SU-DHL-6 (cell line): ENCODE measurements around the gene YKT6.
"Not testable (repeated sequence)": the region's sequence is repeated elsewhere in the genome, so short reads cannot be mapped to it uniquely, and the experiment has no call there.

Source experiments
- H2AFZ ChIP-seq: fragments of 200-600 bp; sonication (generic); 2 replicates; pipeline ENCODE4 v1.6.1; 2014; ENCODE audit warnings: low read depth, mild to moderate bottlenecking, moderate library complexity, mixed read lengths, antibody characterized with exemption, low read length; ENCODE audit not compliant: severe bottlenecking
- H3F3A ChIP-seq: fragments of 200-600 bp; shearing (Covaris generic); 2 replicates; pipeline ENCODE4 v1.6.0; 2016; ENCODE audit warnings: antibody characterized with exemption, mild to moderate bottlenecking; ENCODE audit not compliant: insufficient read depth
- H3K27ac ChIP-seq: fragments of 200-600 bp; sonication (generic); 2 replicates; pipeline ENCODE4 v1.5.1; 2016; ENCODE audit warnings: low read depth, mild to moderate bottlenecking, low read length, moderate library complexity, mixed read lengths
- H3K27me3 ChIP-seq: fragments of 200-600 bp; sonication (generic), shearing (Covaris generic); 2 replicates; pipeline ENCODE4 v1.6.0; 2014; ENCODE audit warnings: mild to moderate bottlenecking, low read length
- H3K36me3 ChIP-seq: fragments of 200-600 bp; sonication (generic); 2 replicates; pipeline ENCODE4 v1.6.1; 2014; ENCODE audit warnings: mild to moderate bottlenecking, low read length, mixed read lengths
- H3K4me2 ChIP-seq: fragments of 300-600, 200-600 bp; shearing (Covaris generic), sonication (generic); 2 replicates; pipeline ENCODE4 v1.6.0; 2014; ENCODE audit warnings: low read length, low read depth, mild to moderate bottlenecking; ENCODE audit not compliant: poor library complexity, severe bottlenecking
- H3K4me3 ChIP-seq: fragments of 200-600 bp; sonication (generic); 2 replicates; pipeline ENCODE4 v1.5.1; 2014; ENCODE audit warnings: antibody characterized with exemption, low read length, mild to moderate bottlenecking, mixed read lengths; ENCODE audit not compliant: insufficient read depth, poor library complexity, severe bottlenecking
- H3K79me2 ChIP-seq: fragments of 200-600 bp; sonication (generic); 2 replicates; pipeline ENCODE4 v1.6.1; 2014; ENCODE audit warnings: mild to moderate bottlenecking, low read length, moderate library complexity; ENCODE audit not compliant: insufficient read depth
- H3K9ac ChIP-seq: fragments of 200-600 bp; sonication (generic); 2 replicates; pipeline ENCODE4 v1.7.0; 2014; ENCODE audit warnings: mild to moderate bottlenecking, low read length
- H3K9me2 ChIP-seq: fragments of 200-600 bp; sonication (generic); replicated peaks from 2 replicates; pipeline ENCODE4 v1.6.1; 2014; ENCODE audit warnings: low read length; ENCODE audit not compliant: insufficient read depth
- H3K9me3 ChIP-seq: fragments of 200-600 bp; sonication (generic); 2 replicates; pipeline ENCODE4 v1.6.1; 2014; ENCODE audit warnings: low read length, mixed read lengths; ENCODE audit not compliant: insufficient read depth
- H4K20me1 ChIP-seq: fragments of 200-600 bp; sonication (generic); 2 replicates; pipeline ENCODE4 v1.6.1; 2014; ENCODE audit warnings: low read depth, mild to moderate bottlenecking, antibody characterized with exemption, low read length, moderate library complexity, mixed read lengths
- EZH2phosphoT487 ChIP-seq: fragments of 200-600 bp; sonication (generic), shearing (Covaris generic); conservative IDR thresholded peaks from 2 replicates; pipeline ENCODE4 v1.6.1; 2018; ENCODE audit warnings: mild to moderate bottlenecking, antibody characterized with exemption, low read length, moderate library complexity, mixed read lengths
- TF ChIP-seq, protein P1 (sequence below): fragments of 200-600 bp; sonication (generic); IDR thresholded peaks from one replicate; pipeline ENCODE4 v1.5.1; 2017; ENCODE audit warnings: antibody characterized with exemption, mild to moderate bottlenecking, low read length, moderate library complexity; ENCODE audit not compliant: insufficient read depth, poor library complexity, severe bottlenecking

Gene YKT6

DNA sequence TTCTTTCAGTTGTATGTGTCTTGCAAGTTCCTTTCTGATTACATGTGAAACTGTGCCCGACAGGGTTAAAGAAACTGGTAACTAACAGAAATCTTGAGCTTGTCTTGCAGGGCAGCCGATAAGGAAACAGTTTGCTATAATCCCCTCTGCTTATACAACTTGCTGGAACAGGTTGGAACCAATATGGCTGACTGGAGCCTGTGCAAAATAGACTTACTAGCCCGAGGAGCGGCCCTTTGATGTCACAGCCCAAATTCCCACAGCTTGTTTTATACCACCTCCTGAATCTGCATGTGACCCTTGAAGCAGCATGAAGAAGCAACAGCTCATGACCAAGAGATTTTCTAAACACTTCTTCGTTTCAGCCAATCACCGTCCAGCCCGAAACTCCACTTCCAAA, 3.3 kb upstream of the YKT6 start:
- no peaks in the 10 kb centered on the region for H3K9me2 ChIP-seq
- H3F3A ChIP-seq: no peaks in the 10 kb centered on the region
- no peak overlapping the region for H2AFZ ChIP-seq
- H3K27me3 ChIP-seq: no peaks in the 10 kb centered on the region
- H3K9me3 ChIP-seq: no peaks in the 10 kb centered on the region
- no peak overlapping the region for H3K4me3 ChIP-seq
- peaks cover 3% of the 10 kb centered on the region; the same call in 1 of the 2 replicates for H4K20me1 ChIP-seq
- no peak overlapping the region for H3K4me2 ChIP-seq
- H3K36me3 ChIP-seq: no peaks in the 10 kb centered on the region
- H3K79me2 ChIP-seq: peaks cover 17% of the 10 kb centered on the region
- no peak overlapping the region for H3K27ac ChIP-seq
- TF ChIP-seq, protein P1, sequence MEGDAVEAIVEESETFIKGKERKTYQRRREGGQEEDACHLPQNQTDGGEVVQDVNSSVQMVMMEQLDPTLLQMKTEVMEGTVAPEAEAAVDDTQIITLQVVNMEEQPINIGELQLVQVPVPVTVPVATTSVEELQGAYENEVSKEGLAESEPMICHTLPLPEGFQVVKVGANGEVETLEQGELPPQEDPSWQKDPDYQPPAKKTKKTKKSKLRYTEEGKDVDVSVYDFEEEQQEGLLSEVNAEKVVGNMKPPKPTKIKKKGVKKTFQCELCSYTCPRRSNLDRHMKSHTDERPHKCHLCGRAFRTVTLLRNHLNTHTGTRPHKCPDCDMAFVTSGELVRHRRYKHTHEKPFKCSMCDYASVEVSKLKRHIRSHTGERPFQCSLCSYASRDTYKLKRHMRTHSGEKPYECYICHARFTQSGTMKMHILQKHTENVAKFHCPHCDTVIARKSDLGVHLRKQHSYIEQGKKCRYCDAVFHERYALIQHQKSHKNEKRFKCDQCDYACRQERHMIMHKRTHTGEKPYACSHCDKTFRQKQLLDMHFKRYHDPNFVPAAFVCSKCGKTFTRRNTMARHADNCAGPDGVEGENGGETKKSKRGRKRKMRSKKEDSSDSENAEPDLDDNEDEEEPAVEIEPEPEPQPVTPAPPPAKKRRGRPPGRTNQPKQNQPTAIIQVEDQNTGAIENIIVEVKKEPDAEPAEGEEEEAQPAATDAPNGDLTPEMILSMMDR: no peak
- TF ChIP-seq EZH2phosphoT487: no peak
- H3K9ac ChIP-seq: no peak overlapping the region

DNA sequence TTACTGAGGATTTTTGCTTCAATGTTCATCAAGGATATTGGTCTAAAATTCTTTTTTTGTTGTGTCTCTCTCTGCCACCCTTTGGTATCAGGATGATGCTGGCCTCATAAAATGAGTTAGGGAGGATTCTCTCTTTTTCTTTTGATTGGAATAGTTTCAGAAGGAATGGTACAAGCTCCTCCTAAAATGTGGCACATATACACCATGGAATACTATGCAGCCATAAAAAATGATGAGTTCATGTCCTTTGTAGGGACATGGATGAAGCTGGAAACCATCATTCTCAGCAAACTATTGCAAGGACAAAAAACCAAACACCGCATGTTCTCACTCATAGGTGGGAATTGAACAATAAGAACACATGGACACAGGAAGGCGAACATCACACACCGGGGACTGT, 615 bp upstream of the YKT6 start:
- not testable (repeated sequence) for H3K27ac ChIP-seq, H3K9ac ChIP-seq, H3F3A ChIP-seq, H4K20me1 ChIP-seq, H2AFZ ChIP-seq, H3K4me2 ChIP-seq, H3K36me3 ChIP-seq, H3K9me3 ChIP-seq, H3K4me3 ChIP-seq, H3K27me3 ChIP-seq, H3K9me2 ChIP-seq
- H3K79me2 ChIP-seq: peaks cover 40% of the 10 kb centered on the region

DNA sequence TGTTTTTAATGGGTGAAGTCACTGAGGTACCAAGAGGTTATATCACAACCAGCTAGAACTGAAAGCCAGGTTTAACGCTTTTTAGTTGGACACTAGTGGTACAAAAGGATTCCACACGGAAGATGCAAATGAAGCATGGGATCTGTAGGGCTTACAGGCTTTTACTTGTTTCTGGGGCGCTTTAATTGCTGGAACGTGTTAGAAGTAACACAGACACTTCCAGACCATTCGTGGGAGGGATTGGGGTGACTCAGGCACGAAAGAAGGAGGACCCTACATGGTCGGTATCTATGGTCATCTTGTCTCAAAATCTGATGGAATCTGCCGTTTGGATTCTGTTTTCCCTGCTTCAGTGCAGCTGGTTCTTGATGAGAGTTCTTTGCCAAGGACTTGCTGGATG, 1.0 kb downstream of the YKT6 start:
- H3K9me2 ChIP-seq: no peaks in the 10 kb centered on the region
- H3K27ac ChIP-seq: no peak overlapping the region

DNA sequence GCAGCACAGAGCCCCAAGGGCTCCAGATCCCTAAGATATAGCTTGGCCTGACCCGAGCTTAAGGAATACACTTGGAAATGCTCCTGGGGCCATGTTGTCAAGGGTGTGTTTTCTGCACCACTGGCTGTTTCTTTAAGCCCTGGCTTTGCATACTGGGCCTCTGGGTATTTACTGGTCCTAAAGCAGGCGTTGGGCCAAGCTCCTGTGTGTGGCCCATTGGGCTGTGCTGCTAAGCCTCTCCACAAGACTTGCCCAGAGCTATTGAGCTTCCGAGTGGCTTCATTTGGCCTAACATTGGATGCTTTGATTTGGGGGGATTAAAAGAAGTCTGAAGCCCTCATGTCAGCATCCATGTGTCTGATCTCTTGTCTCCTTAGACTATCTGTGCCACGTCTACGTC, 5.2 kb downstream of the YKT6 start:
- H3K36me3 ChIP-seq: peaks cover 8% of the 10 kb centered on the region; the same call in 1 of the 2 replicates
- no peak overlapping the region for H2AFZ ChIP-seq

More for the DNA sequence above, 1.0 kb downstream of the YKT6 start:
- Histone ChIP-seq H3K4me3 (peak overlapping the region; percentile 94), H2AFZ (no peak overlapping the region), H3K36me3 (peaks cover 5% of the 10 kb centered on the region; the same call in 1 of the 2 replicates), H3K79me2 (peaks cover 43% of the 10 kb centered on the region), H3F3A (no peaks in the 10 kb centered on the region), H3K9ac (peak overlapping the region; percentile 74), H3K27me3 (no peaks in the 10 kb centered on the region), H4K20me1 (peaks cover 3% of the 10 kb centered on the region; the same call in 1 of the 2 replicates), H3K4me2 (peak overlapping the region; percentile 93), H3K9me3 (no peaks in the 10 kb centered on the region)
- TF ChIP-seq EZH2phosphoT487: no peak
- TF ChIP-seq, protein P1: no peak

More for the DNA sequence above, 5.2 kb downstream of the YKT6 start:
- Histone ChIP-seq H3K9me3 (no peaks in the 10 kb centered on the region), H3K9ac (no peak overlapping the region), H3K27ac (no peak overlapping the region), H3K79me2 (peaks cover 41% of the 10 kb centered on the region), H3F3A (no peaks in the 10 kb centered on the region), H3K4me2 (no peak overlapping the region), H4K20me1 (peaks cover 3% of the 10 kb centered on the region; the same call in 1 of the 2 replicates), H3K9me2 (no peaks in the 10 kb centered on the region), H3K27me3 (no peaks in the 10 kb centered on the region), H3K4me3 (no peak overlapping the region)
- TF ChIP-seq EZH2phosphoT487: no peak
